HG02840 (cell line): Measurements from ENCODE around the gene TSPO2.

Experiments
- ATAC-seq: cut with Tn5 transposase; IDR thresholded peaks from one replicate; pipeline ENCODE4 v1.9.1; 2021; ENCODE audit warnings: mild to moderate bottlenecking, moderate library complexity, moderate number of reproducible peaks; ENCODE audit not compliant: unreplicated experiment, low FRiP score

TSPO2 gene

GRCh38 chr6:41025966-41026530, 16.2 kb upstream of the TSPO2 start:
- no peak for ATAC-seq

DNA sequence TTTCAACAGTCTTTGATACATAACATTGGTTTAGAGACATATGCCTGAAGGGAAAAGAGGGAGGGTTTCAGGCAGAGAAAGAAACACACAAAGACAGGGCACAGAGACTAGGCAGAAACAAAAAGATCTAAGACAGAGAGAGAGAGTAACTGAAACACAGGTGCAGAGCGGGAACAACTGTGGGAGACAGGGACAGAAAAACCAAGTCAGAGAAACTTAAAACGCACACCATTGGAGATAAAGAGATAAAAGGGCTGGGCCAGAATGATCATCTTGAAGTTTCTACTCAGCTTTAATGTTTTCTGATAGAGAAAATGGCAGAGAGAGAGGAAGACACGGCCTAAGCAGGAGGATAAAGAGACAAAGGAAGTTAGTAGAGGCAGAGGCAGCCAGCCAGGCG, 15.0 kb upstream of the TSPO2 start:
- ATAC-seq = no peak

GRCh38 chr6:41027799-41028560, 14.3 kb upstream of the TSPO2 start:
- ATAC-seq = peak; percentile 83

- ATAC-seq = peak; percentile 39
Measured at GRCh38 chr6:41028561-41029412, 13.5 kb upstream of the TSPO2 start.

DNA sequence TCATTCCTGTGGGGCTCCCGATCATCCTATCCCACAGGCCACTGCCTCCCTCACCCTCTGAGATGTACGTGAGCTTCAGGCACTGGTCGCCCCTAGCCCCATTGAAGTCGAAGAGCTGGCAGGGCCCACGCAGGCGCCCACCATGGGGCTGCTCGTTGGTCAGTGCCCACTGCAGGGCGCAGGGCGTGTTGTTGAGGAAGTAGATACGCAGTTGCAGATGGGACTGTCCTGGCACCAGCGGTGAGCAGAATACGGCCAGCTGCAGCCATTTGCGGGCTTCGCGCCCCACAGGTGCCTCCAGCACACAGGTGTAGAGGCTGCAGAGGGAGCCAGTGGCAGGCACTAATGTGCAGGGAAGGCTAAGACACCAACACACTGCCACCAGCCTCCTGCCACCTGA, 9.4 kb upstream of the TSPO2 start:
- ATAC-seq = no peak

DNA sequence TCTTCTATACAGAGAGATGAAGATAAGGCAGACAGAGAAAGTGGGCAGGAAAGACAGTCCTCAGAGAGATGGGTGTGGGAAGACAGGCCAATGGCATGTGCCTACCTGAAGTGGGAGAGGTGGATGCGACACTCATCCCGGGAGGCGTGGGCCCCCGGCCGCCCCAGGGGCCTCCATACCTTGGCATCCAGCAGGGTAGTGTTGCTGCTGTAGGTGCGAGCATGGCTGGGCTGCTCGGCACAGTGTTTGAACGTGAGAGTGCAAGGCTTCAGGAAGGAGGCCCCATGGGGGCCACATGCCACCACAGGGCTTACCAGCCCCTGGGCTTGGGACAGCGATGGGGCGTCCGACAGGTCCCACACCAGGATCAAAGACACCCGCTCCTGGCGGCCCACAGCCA, 8.5 kb upstream of the TSPO2 start:
- ATAC-seq = no peak

GRCh38 chr6:41036186-41036585, 6.1 kb upstream of the TSPO2 start:
- no peak for ATAC-seq

- ATAC-seq = no peak
Measured at GRCh38 chr6:41036601-41037000, 5.7 kb upstream of the TSPO2 start.

DNA sequence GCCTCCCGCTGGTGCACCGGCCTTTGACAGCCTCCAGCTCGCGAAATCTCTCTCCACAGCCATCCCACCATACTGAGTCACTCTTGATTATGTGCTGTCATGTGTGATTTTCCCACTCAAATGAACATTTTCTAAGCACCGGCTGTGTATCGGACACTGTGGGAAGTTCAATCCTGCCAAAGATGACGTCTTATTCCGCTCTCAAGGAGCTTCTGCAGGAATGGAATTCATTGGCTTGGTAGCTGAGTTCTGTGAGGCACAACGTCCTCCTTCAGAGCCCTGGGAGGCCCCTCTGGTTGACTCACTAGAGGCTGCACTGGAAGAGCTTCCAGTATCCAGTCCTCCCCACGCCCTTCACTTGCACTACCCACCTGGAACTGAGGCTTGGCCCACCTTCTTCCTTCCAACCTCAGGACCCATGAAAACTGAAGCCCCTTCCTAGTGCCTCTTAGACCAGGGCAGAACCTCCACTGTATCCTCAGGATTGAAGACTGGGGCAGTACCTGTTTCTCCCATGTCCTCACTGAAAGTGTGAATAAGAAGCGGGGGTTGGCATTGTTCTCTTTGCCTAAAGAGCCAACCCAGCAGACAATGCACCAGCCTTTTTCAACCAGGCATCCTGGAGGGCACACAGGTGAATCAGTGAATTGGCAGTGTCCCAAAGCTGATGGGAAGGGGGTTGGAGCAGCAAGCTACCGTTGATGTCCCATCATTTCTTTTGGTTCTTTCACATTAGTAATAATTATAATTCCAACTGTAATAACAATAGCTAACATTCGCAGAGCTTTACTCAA, 5.0 kb upstream of the TSPO2 start:
- no peak for ATAC-seq

DNA sequence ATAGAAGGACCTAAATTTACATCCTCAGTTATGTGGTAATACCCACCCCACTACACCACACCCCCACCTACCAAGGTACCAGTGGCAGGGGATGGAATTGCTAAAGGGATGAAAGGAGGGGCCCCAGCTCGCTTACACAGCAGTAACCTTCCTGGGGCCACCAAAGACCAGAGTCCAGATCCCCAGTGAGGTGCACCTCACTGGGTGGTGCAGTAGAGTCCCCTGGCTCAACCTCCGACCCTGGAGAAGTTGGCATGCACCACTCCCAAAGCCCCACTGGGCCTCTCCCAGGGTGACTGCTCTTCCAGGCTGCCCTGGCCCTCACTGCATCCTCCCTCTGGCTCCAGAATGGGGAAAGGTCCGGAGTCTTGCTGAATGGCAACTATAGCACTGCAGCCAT, 4.1 kb upstream of the TSPO2 start:
- no peak for ATAC-seq

DNA sequence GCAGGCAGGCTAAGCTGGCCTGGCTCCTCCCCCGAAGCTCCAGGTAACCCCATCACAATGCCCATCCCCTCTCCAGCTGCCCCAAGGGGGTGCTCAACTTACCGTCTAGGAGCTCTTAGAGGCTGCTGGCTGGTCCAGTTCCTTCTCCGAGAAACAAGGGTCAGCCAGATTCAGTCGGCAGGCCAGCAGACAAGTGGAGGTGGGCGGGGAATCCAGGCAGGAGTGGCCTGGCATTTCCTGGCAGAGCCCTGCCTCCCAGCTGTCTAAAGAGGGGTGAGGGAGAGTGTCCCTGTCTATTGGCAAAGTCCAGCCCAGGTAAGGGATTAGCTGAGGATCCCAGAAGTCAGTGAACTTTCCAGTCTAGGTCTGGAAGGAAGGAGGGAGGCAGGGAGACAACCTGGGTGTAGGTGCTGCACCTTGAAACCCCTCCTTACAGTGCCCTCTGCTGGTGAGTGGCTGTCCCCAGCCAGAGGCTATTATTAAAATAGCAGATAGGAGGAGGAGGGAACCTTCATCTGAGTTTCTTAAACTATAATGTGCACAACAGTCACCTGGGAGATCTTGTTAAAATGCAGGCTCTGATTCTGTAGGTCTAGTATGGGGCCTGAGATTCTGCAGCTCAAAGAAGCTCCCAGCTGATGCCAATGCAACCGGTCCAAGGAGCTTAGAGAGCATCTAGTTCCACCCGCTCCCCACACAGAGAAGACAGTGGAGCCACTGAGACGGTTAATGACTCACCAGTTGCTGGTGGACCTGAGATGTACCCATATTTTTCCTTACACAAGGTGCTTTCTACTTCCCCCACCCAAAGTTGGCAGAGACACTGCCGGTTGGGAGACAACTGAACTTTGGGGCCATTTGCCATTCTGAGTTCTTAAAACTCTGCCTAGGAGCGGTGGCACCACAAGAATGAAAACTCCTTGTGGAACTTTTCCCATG, 2.9 kb upstream of the TSPO2 start, which contains the start of gene UNC5CL:
UNC5CL (minus strand) TSS at position 162 of the 939 bp plus-strand sequence. CDS start 4,147 bp downstream, outside the sequence.
- ATAC-seq = no peak

DNA sequence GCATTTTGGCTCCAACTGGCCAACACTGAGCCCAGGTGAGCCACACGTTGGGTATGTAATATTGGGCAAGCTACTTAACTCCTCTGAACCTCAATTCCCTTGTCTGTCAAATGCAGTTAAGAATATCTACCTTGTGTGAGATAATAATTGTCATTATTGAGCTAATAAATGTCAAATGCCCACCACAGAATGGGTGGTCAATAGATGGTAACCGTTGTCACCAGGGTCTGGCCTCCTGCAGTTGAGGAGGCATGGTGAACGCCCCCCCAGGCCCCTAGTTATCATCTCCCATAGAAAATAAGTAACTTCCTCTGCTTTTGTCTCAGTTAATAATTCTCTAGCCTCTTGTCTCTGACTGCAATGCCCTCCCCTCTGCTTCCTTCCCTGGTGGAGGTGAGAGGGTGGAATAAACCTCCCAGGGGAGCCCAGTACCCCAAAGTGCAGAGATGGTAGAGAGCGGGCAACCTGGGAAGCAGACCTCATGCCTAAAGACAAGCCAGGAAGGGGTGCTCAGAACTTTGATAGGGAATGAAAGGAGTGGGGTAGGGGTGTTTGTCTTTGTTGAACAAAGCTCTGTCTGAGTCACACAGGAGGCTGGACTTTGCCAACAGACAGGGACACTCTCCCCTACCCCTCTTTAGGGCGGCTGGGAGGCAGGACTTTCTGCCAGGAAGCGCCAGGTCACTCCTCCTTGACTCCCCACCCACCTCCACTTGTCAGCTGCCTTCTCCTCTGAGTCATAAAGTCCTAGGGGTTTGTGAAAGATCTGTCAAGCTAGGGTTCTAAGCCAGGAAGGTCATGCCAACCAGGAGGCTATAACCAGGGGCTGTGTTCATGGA, 1.9 kb upstream of the TSPO2 start:
- ATAC-seq = no peak

GRCh38 chr6:41040940-41041536, 1.2 kb upstream of the TSPO2 start:
- no peak for ATAC-seq

GRCh38 chr6:41043151-41043550, 884 bp downstream of the TSPO2 start:
- ATAC-seq = no peak

DNA sequence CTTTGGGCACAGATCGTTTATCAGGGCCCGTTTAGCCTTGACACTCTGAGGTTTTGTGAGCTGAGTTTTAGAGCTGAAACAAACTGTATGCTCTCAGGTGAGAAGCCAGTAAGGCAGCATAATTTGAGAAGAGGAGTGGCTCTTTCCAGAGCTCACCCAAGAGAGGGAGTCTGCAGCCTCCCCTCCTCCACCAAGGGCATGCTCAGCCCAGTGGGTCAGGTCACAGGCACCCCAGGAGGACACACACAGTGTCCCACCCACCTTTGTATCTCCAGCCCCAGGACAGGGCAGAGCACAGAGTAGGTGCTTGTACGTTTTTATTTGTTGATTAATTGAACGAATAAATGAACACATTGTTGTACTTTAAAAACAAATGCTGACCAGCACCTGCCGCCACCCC, 3.4 kb downstream of the TSPO2 start:
- no peak for ATAC-seq

- ATAC-seq = no peak
Measured at GRCh38 chr6:41046084-41046483, 3.8 kb downstream of the TSPO2 start.

DNA sequence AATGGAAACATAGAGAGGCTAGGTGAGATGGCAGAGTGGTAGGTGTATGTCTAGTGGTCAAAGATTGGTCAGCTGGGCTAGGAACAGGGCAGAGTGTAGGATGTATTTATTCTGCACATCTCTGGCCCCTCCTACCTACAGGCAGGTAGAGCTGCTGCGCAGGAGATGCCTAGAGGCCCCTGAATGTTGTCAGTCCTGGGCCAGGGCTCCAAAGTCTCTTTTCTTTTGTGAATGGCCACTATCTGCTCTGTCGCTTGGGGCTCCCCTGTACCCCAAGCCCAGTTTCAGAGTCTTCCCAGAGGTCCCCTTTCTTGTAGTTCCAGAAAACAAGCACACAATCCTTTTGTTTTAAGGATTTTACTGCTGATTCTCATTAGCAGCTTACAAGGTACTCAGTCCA, 5.0 kb downstream of the TSPO2 start:
- ATAC-seq = no peak
